Upper lobe of left lung (tissue), 6 donors: ENCODE measurements around the gene NAA60. TPM values are rescaled to one million over a fixed set of nuclear protein-coding genes. Genes with fewer than 3 reads are reported as not detected.

Source experiments
- ATAC-seq, 2 donors: fragments of 200-7000 bp; cut with Tn5 transposase; one replicate each; pipeline ENCODE4 v1.9.1; 2022; ENCODE audit warnings: mild to moderate bottlenecking in 2 of 2, moderate library complexity in 2 of 2; ENCODE audit not compliant: low FRiP score in 2 of 2
- DNase-seq, 2 donors: peaks; one replicate each; pipeline ENCODE4 v3.0.0-alpha.2; 2019 to 2020
- H3K27ac ChIP-seq, 4 donors: fragments of 200-600 bp; sonication (generic); one replicate each; pipeline ENCODE4 v1.5.1; 2016 to 2019
- H3K27me3 ChIP-seq, 4 donors: fragments of 200-600 bp; sonication (generic); one replicate each; pipeline ENCODE4 v1.5.1; 2017 to 2019
- H3K36me3 ChIP-seq, 4 donors: fragments of 200-600 bp; sonication (generic); one replicate each; pipeline ENCODE4 v1.5.1; 2016 to 2019
- H3K4me1 ChIP-seq, 4 donors: fragments of 200-600 bp; sonication (generic); one replicate each; pipeline ENCODE4 v1.5.1; 2018 to 2019
- H3K4me3 ChIP-seq, 4 donors: fragments of 200-600 bp; sonication (generic); one replicate each; pipeline ENCODE4 v1.5.1; 2017 to 2019; ENCODE audit warnings: mild to moderate bottlenecking in 2 of 4, moderate library complexity in 1 of 4
- H3K9me3 ChIP-seq, 4 donors: fragments of 200-600 bp; sonication (generic); one replicate each; pipeline ENCODE4 v1.5.1; 2018 to 2019
- CTCF ChIP-seq, 6 experiments: fragments of 450-650 bp in 4 of 6; fragments of 200-600 bp in 2 of 6; sonication (generic) in 2 of 6; IDR thresholded peaks; one replicate each; pipeline ENCODE4 v1.5.1; 2016 to 2019; ENCODE audit warnings: antibody characterized with exemption in 6 of 6
- EP300 ChIP-seq, 4 donors: sonication (generic); formaldehyde crosslinking; IDR thresholded peaks; one replicate each; pipeline ENCODE4 v1.5.1; 2017; ENCODE audit warnings: antibody characterized with exemption in 4 of 4, control low read depth in 2 of 4
- POLR2A ChIP-seq, 4 donors: fragments of 450-650 bp; IDR thresholded peaks; one replicate each; pipeline ENCODE4 v1.5.1; 2016 to 2017; ENCODE audit warnings: antibody characterized with exemption in 4 of 4, mild to moderate bottlenecking in 2 of 4
- POLR2AphosphoS5 ChIP-seq, 2 donors: sonication (generic); formaldehyde crosslinking; IDR thresholded peaks; one replicate each; pipeline ENCODE4 v1.5.1; 2017; ENCODE audit warnings: antibody characterized with exemption in 2 of 2
- WGBS, 2 donors: methylation state at CpG; one replicate each; pipeline ENCODE4 v1.1.5; 2017 to 2018; 5-methylcytosine and 5-hydroxymethylcytosine counted together
- total RNA-seq, 6 donors: library from RNA; depleted of rRNA in 4 of 6; stranded (reverse); fragments of >200 nt in 4 of 6; gene quantifications; one replicate each; pipeline versions ENCODE4 v1.1.0 to v1.2.1, GENCODE V29; 2016 to 2021
- donor health status: DM: no; HTN: no; CAD: no; lungs with moderate emphysema.
- donor health status: DM: no; HTN: yes; CAD: no; lungs with severe emphysema.

NAA60 gene
- total RNA-seq, 6 donors from 2014 or later = 33.0 to 77.5 (median 54.6) TPM

GRCh38 chr16:3467182-3467581 is 23.7 kb downstream of the NAA60 start:
- no peaks in the 10 kb centered on the region for H3K9me3 ChIP-seq
- no peak overlapping the region for H3K4me3 ChIP-seq
- no peak overlapping the region for H3K27ac ChIP-seq
- peaks cover 19 to 51% (median 24%) of the 10 kb centered on the region in 4 donors for H3K4me1 ChIP-seq
- H3K27me3 ChIP-seq = no peaks in the 10 kb centered on the region
- peak in 1 of 2 donors; percentile 44 for DNase-seq
- TF ChIP-seq CTCF (IDR thresholded peaks at IDR 0.05) = no peak
- TF ChIP-seq EP300 (IDR thresholded peaks at IDR 0.05) = no peak
- no peak for TF ChIP-seq POLR2AphosphoS5 (IDR thresholded peaks at IDR 0.05)
- TF ChIP-seq POLR2A (IDR thresholded peaks at IDR 0.05) = no peak
- 85 to 86% methylated on average over 8 of the region's 8 CpGs for WGBS, 2 donors
- H3K36me3 ChIP-seq = peaks cover 2 to 16% (median 8%) of the 10 kb centered on the region in 4 donors
- ATAC-seq = no peak

- Histone ChIP-seq H3K9me3 (no peaks in the 10 kb centered on the region), H3K4me3 (no peak overlapping the region), H3K27me3 (no peaks in the 10 kb centered on the region), H3K36me3 (peaks cover 2 to 16% (median 8%) of the 10 kb centered on the region in 4 donors), H3K4me1 (peaks cover 13 to 49% (median 24%) of the 10 kb centered on the region in 4 donors), H3K27ac (no peak overlapping the region)
- DNase-seq (no peak), ATAC-seq (no peak)
- no peak for TF ChIP-seq POLR2AphosphoS5 (IDR thresholded peaks at IDR 0.05)
- no peak for TF ChIP-seq CTCF (IDR thresholded peaks at IDR 0.05)
- TF ChIP-seq EP300 (IDR thresholded peaks at IDR 0.05) = no peak
- no peak for TF ChIP-seq POLR2A (IDR thresholded peaks at IDR 0.05)
- 80 to 83% methylated on average over 4 of the region's 4 CpGs for WGBS, 2 donors
Observed at GRCh38 chr16:3467921-3468320, 24.4 kb downstream of the NAA60 start.

- DNase-seq (no peak), ATAC-seq (no peak)
- WGBS, 2 donors = 84 to 91% methylated on average over 15 of the region's 15 CpGs
- TF ChIP-seq POLR2A (IDR thresholded peaks at IDR 0.05) (no peak), POLR2AphosphoS5 (IDR thresholded peaks at IDR 0.05) (no peak), CTCF (IDR thresholded peaks at IDR 0.05) (no peak), EP300 (IDR thresholded peaks at IDR 0.05) (no peak)
- Histone ChIP-seq H3K27ac (no peak overlapping the region), H3K4me1 (peaks cover 13 to 49% (median 24%) of the 10 kb centered on the region in 4 donors), H3K27me3 (no peaks in the 10 kb centered on the region), H3K36me3 (peaks cover 2 to 16% (median 8%) of the 10 kb centered on the region in 4 donors), H3K9me3 (no peaks in the 10 kb centered on the region), H3K4me3 (no peak overlapping the region)
Observed at GRCh38 chr16:3468501-3468900, 25.0 kb downstream of the NAA60 start.

- Histone ChIP-seq H3K9me3 (no peaks in the 10 kb centered on the region), H3K27me3 (no peaks in the 10 kb centered on the region), H3K4me3 (no peak overlapping the region), H3K36me3 (peaks cover 2 to 16% (median 8%) of the 10 kb centered on the region in 4 donors), H3K4me1 (peaks cover 4 to 41% (median 23%) of the 10 kb centered on the region in 4 donors), H3K27ac (no peak overlapping the region)
- ATAC-seq (no peak), DNase-seq (no peak)
- TF ChIP-seq POLR2AphosphoS5 (IDR thresholded peaks at IDR 0.05) (no peak), CTCF (IDR thresholded peaks at IDR 0.05) (no peak), EP300 (IDR thresholded peaks at IDR 0.05) (no peak), POLR2A (IDR thresholded peaks at IDR 0.05) (no peak)
- 83 to 96% methylated on average over 4 to 6 of the region's 7 CpGs for WGBS, 2 donors
Observed at GRCh38 chr16:3469736-3470135, 26.3 kb downstream of the NAA60 start.

- WGBS, 2 donors = 90 to 97% methylated on average over 9 of the region's 9 CpGs
- DNase-seq (no peak), ATAC-seq (no peak)
- Histone ChIP-seq H3K9me3 (no peaks in the 10 kb centered on the region), H3K36me3 (peaks cover 2 to 11% (median 6%) of the 10 kb centered on the region in 4 donors), H3K27ac (no peak overlapping the region), H3K4me3 (no peak overlapping the region), H3K4me1 (peaks cover 4 to 44% (median 23%) of the 10 kb centered on the region in 4 donors), H3K27me3 (no peaks in the 10 kb centered on the region)
- TF ChIP-seq POLR2A (IDR thresholded peaks at IDR 0.05) = no peak
Observed at GRCh38 chr16:3470723-3471122, 27.2 kb downstream of the NAA60 start.
